OCI-M2 (cell line): ENCODE results near the gene HDAC4.

Experiments used
- DNase-seq: peaks from one replicate; lab custom pipeline; 2025; ENCODE audit not compliant: unreplicated experiment; lab: John Stamatoyannopoulos, UW

Gene HDAC4

DNA sequence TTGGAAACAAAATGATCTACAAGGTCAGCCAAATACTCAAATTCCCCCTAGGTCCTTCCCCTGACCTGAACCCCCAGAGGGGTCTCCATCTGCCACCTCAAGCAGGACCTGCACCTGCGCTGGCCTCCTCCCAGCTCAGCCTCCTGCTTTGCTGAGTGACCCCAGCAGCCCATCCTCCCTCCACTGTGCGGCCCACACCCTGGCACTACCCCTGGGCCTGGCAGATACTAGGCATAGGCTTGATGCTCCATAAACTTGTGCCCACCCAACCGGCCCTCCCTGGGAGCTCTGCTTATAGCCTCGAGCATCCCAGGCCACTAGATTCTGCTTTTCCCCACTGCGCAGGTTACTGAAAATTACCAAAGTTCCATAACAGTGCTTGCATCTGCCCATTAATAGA, 156.2 kb downstream of the HDAC4 start:
- no peak for DNase-seq

DNA sequence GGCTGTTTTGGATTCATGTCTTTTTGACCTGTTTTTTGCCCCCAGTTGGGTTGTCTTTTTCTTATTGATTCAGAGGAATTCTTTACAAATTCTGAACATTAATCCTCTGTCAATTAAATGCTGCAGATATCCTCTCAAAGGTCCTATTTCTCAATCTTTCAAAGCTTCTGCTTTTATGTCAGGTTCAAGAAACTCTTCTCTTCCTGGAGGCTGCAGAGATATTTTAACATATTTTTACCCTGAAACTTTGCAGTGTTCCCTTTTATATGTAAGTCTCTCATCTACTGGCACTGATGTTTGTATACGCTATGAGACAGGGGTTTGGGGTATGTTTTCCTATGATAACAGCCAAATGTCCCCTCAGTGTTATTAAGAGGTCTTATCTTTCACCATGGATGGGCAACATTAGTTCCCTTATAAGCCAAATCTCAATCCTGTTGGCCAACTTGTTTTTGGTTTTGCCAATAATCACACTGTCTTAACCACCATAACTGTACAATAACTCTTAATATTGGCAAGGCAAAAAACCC, 159.3 kb downstream of the HDAC4 start:
- no peak for DNase-seq

DNA sequence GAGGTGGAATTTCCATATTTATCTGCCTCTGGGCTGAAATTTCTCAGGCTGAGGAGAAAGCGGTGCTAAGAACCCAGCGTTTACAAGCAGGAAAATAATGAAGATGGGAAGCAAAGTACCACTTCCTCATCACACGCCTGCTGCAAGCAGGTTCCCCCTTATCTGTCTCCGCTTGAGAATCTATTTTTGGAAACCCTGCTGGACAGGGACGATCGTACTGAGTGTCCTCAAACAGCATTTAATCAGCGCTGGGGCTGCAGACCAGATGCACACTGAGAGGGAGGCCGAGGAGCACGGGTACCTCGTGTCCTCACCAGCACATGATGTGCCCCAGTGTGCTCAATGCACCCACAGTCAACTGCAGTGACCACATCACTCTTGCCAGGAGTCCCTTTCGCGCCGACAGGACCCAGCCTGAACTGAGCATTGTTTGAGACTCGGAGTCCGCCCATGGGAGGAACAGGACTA, 160.4 kb downstream of the HDAC4 start:
- DNase-seq, result peak; percentile 4

DNA sequence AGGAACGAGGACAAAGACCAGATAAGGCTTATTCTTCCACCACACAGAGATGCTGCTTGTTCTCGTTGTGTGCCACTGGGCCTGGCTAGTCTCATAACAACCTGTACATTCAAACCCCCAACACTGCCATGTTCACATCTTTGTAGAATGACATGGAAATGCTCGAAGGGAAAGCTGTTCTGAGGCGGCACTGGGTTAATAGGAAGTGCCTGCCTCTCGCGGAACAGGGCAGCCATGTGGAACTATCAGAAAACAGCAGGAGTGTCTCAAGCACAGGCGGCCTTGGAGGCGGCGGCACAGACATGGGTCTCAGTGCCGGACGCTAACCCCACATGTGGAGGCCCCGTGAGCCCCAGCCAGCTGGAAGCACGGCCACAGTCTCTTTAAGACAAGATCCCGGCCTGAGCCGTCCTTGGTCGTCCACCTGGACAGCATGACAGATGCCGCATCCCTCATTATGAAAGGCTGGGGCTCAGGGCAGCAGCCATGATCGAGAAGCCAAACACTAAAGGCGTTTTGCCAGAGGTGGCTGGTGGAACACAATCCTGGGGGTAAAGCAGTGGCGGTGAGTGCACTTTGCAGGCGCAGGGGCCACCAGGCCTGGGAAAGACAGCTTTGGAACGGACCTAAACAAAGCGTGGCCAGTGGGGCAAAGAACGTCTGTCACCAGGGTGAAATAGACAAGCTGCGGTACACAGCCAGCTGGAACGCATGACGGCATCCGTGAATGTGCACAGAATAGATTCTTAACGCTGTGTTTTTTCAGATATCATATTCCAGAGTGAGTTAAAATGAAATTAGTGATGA, 161.0 kb downstream of the HDAC4 start:
- no peak for DNase-seq

DNA sequence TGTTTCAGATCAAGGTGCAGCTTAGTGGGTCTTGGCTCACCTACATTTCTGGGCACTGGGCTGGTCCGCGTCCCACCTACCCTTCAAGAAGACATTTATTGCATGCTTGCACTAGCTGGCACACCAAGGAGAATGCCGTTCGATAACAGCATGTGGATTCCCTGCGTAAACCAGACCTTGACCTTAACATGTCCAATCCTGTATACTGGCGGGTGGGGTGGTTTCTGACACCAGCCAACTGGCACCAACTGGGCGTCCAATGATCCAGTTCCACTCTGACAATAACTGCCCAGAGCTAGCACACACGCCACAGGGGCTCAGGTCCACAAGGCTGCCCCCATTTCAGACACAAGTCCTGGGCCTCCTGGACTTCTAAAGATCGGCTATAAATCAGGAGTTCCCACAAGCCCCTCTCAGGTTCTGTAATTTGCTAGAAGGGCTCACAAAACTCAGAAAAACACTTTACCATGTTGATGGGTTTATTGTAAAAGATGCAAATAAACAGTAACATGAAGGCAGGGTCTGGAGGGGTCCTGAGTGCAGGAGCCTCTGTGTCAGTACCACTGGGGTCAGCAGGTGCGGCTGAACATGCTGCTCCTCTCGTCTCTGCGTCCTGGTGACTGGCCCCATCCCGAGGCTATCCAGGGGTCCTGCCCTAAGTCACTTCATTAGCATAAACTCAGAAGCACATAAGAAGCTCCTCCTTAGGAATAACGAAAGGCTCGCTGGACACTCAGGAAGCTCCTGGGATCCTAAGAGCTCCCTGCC, 161.8 kb downstream of the HDAC4 start:
- DNase-seq, result no peak

DNA sequence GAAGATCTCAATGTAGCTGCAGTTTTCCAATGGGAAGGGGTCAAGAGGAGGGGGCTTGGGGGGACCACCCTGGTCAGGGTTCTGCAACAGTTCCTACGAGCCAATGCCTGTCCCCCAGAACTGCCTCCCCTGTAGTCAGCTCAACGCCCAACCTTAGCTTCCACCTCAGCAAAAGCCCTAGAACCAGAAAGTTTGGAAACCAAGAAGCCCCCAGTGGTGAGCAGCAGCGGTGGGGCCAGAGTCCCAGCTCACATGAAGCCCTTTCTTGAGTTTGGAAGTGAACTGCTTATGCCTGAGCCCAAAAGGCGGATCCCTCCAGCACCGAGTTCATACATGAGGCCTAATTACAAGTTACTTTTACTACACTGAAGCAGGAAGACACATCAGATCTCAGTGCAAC, 162.4 kb downstream of the HDAC4 start:
- DNase-seq, result no peak

DNA sequence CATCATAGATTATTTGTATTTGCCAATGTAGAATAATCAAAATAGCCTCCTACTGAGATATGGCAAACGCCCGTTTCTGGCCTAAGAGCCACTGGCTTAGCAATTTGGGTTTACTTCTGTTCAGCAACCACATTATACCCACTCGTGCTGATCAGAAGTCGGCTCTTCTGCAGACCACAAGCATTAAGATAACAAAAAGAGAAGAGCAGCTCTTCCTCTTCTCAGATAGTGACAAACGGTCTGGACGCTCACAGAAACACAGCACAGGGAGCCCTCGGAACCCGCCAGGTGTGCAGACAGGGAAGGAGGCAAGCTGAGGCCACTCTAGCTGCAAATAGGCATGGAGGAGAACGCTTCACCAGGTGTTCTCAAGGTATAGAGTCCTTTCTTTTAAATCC, 164.0 kb downstream of the HDAC4 start:
- DNase-seq, result no peak

DNA sequence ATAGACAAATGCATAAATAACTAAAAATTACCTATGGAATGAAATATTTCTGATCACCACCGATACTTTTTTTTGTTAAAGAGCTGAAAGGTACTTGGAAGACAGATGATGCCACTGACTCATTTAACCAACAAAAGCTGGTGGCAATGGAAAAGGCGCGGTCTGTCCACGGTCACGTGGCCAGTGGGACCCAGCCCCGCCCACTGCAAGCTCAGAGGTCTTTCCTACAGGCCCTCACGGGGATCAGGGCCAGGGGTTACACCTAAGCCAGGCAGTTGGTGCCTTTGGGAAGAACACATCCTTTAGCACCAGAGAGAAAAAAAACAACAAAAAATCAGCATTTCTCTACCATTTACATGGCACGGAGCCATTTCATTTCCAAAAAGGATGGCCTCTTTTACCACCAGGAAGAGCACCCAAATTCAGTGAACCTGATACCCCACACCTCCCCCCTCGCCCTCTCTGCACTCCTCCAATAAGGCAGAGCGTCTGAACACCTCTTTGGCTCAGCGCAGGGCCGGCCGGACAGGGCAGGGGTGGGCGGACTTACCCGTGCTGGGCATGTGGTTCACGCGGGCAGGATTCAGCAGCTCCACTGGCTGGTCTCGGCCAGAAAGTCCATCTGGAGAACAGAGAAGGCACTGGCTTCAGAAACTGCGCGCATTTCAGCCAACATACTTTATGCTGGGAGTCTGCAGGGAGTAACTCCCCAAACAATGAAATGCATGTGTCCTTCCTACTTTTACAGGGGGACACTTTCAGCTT, 164.6 kb downstream of the HDAC4 start:
- no peak for DNase-seq

DNA sequence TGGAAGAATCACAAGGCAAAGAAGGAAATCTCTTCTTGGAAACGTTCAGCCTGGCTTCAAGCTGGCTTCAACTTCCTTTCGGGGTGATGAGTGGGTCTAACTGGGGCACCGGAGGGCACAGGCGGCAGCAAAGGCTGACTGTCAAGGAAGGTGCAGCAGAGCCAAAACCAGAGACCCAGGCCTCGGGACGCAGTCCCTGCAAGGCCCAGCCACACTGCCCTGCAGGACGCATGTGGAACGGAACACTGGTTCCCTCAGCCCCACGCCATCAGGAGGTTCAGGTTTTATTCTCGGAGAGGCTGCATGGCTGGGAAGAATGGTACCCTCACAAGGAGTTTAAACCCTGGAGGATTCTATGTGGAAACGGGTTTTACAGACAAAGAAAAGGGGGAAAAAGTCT, 165.5 kb downstream of the HDAC4 start:
- DNase-seq, result no peak

DNA sequence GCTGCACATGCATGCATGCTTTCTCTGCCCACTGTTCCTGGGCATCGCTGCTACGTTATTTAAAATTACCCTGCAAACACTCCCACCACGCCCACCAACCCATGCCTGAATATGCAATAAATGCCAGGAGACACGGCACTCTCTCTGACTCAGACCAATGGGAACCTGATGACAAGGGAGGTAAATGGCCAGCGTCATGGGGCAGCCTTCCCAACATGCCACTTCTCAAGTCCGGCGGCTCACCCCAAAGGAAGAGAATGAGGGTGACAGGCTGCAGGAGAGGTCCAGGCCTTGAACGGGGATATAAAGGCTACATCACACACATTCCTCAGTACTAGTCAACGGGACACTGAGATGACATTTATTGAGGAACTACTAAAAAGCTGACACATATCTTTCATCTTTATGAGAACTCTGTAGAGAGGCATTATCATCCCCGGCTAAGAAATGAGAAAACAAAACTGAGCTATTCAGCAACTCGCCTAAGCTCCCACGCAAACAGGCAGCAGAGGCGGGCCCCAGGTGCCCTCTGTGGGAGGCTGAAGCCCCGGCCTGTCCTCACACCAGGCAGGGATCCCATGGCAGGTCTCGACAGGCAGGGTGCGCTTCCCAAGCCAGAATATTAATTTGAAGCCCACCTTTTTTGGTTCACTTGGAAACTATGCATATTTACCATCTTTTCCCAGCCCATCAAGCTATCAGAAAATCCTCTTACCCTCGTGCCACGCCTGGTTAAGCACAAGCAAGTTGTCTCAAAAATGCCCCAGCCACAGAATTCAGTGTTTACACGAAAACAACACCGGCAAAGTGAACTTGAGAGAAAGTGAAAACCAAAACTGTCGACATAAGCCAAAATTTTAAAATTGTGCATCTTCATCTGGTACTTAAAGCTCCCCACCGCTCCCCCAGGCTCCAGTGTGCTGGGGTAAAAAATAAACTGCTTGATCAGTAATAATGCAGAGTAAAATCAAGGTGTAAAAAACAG, 166.3 kb downstream of the HDAC4 start:
- no peak for DNase-seq

DNA sequence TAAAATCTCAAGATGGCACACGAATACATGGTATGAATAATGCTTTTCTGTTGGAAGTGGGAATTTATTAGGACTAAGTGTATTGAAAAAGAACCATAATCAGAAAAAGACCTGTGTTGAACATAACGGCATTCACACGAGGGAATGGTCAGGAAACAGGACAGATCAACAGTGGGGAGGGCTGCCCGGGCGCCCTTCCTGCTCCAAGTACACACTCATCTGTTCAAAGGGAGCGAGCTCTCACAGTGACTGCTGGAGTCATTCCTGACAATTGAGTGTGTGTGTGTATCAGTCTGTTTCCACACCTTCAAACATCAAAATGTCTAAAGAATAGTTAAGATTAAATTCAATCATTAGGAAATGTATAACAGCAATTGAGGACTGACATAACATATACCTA, 167.2 kb downstream of the HDAC4 start:
- no peak for DNase-seq

DNA sequence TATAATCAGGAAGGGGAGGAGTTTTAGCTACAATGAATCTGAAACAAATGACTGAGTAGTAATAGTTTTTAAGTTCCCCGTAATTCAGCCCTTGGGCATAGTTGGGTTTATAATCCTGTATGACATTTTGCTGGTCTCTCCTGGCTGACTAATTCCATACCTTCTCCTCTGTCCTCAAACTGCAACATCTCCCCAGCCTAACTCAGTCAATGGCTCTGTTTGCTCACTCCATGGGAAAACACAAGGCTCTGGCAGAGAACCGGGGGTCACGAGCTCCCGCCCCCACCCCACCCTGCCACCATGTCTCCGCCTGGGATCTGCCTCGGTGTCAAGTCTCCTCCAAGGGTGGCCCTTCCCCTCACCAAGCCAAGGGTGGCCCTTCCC, 168.6 kb downstream of the HDAC4 start:
- DNase-seq, result no peak

DNA sequence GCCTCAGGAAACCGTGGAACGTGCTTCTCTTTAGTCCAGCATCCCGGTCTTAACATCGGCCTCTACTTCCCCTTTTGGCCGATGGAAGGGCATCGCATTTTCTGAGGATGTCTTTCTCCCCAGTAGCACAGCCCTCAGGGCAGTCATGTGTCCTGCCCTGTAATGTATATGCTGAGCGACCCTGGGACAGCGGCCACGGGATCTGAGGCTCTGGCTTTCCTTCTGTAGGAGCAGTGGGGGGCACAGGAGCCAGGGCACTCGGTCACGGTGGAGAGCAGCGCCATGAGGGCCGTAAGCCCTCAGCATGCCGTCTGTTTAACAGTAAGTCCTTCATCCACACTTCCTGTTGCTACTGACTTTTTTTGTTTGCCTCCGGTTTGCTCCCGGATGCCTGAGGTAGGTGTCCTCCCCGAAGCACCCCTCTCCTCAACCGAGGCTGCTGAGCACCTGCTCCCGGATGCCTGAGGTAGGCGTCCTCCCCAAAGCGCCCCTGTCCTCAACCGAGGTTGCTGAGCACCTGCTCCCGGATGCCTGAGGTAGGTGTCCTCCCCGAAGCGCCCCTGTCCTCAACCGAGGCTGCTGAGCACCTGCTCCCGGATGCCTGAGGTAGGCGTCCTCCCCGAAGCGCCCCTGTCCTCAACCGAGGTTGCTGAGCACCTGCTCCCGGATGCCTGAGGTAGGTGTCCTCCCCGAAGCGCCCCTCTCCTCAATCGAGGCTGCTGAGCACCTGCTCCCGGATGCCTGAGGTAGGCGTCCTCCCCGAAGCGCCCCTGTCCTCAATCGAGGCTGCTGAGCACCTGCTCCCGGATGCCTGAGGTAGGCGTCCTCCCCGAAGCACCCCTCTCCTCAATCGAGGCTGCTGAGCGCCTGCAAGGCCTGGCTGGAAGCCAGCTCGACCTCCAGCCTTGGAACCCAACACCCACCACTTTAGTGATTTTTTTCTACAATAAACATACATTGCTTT, 169.3 kb downstream of the HDAC4 start:
- no peak for DNase-seq

DNA sequence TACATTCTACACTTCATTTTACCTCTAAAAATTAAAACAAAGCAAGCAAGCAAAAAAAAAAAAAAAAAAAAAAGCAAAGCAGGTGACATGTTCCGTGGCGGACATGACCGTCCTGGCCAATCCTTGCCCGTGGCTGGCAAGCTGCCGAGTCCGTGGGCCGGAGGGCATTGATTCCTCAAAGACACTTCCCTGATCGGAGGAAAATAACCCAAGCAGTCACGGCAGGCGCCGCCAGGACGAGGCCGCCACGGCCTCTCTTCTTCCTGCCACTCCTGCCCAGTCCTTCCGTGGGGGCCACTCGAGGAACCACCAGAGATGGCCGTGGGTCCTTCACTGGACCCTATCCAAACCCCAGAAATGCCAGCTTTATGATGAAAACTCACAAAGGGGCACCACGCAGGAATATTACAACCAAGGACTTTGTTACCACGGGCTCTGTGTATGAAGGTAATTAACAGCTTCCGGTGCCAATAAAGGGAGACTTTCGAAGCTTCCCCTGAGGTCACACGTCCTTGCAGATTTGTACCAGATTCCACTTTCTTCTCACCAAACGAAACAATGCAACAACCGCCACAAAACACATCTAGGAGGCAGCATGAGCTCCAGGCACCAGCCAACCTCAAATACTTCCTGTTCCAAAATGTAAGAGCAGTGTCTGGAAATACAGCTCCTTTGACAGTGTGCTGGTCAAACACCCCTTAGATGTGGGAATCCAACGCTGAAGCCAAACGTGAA, 170.3 kb downstream of the HDAC4 start:
- DNase-seq, result no peak

DNA sequence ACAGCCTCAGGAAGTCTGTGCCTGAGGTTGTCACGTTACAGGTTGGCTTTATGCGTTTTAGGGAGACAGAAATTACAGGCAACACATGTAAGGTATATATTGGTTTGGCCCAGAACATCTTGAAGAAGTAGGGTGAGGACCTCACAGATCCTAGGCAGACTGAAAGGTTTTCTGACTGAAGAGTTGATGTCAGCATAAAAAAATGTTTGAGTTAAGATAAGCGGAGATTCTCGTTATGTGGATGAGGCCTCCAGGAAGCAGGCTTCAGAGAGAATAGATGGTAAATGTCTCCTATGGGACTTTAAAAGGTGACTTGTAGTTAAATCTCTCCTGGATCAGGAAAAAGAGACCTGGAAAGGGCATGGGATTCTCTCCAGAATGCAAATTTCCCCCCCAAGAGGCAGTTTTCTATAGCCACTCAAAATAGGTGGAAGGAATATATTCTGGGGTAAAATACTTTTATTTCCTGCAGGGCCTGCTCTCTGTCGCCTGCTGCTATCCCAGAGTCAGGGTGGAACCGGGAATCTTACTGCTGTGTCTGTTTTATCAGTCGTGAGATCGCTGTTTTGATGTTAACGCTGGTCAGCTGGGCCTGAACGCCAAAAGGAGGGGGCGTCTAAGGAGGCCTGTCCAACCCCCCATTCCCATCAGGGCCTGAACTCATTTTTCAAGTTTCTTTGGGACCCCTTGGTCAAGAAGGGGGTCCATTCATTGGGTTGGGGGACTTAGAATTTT, 171.1 kb downstream of the HDAC4 start:
- DNase-seq, result no peak

DNA sequence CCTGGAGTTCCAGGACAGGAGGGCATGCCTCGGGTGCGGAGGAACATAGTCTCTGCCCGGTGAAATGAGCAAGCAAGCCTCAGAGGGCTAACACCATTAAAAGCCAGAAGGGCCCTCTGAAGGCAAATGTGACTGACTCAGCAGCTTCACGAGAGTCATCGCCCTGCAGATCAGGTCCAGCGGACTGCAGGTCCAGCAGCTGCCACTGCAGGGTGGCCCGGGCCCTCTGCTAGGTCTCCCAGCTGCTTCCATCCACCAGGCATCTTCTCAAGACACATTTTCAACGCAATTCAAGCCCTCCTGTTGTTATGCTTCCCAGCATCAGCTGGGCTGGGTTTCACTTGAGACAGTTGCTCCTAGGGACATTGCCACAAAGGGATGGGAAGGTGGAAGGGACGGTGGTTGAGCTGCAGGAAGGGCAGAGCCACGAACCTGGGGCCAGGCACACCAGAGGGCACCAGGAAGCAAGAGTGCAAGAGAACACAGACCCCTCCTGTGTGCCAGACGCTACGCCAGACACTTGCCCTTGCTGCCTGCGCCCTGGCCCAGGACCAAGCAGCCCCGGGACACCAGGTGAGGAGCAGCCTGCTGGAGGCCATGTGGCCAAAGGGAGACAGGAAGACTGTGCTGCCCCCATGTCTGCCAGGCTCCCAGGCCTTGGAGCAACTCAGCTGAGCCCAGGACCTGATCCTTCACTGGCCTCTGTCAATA, 173.0 kb downstream of the HDAC4 start:
- no peak for DNase-seq
